Astrocyte (in vitro differentiated cells and primary cell): ENCODE measurements around the gene PLEKHG4B. TPM values are rescaled to one million over a fixed set of nuclear protein-coding genes. Genes with fewer than 3 reads are reported as not detected.

Source experiments
- DNase-seq: peaks from one replicate; pipeline ENCODE4 v3.0.0-alpha.2; 2010; ENCODE audit warnings: low read depth
- FAIRE-seq: peaks from 2 replicates; lab custom pipeline; 2011; peaks lifted over from hg19 to GRCh38; lab: Jason Lieb, UNC
- H2AFZ ChIP-seq: 2 replicates; pipeline ENCODE4 v1.6.0; 2012; ENCODE audit warnings: low read depth, low read length, inconsistent platforms
- H3K27ac ChIP-seq: 2 replicates; pipeline ENCODE4 v1.5.1; 2011; ENCODE audit warnings: low read depth, low read length, inconsistent platforms
- H3K27me3 ChIP-seq: 2 replicates; pipeline ENCODE4 v1.6.0; 2011; ENCODE audit warnings: low read length, inconsistent platforms; ENCODE audit not compliant: insufficient read depth
- H3K36me3 ChIP-seq: 2 replicates; pipeline ENCODE4 v1.5.1; 2011; ENCODE audit warnings: low read length, inconsistent platforms; ENCODE audit not compliant: insufficient read depth
- H3K4me1 ChIP-seq: 2 replicates; pipeline ENCODE4 v1.5.1; 2011; ENCODE audit warnings: low read length, inconsistent platforms; ENCODE audit not compliant: insufficient read depth
- H3K4me2 ChIP-seq: 2 replicates; pipeline ENCODE4 v1.6.0; 2012; ENCODE audit warnings: low read length, inconsistent platforms
- H3K4me3 ChIP-seq: 2 replicates; pipeline ENCODE4 v1.5.1; 2011; ENCODE audit warnings: low read depth, mild to moderate bottlenecking, low read length, inconsistent platforms; ENCODE audit not compliant: insufficient read depth
- H3K79me2 ChIP-seq: 2 replicates; pipeline ENCODE4 v1.6.0; 2012; ENCODE audit warnings: mild to moderate bottlenecking, low read length, inconsistent platforms; ENCODE audit not compliant: insufficient read depth
- H3K9ac ChIP-seq: 2 replicates; pipeline ENCODE4 v1.6.0; 2012; ENCODE audit warnings: mild to moderate bottlenecking, low read length, inconsistent platforms
- H3K9me3 ChIP-seq: 2 replicates; pipeline ENCODE4 v1.5.1; 2012; ENCODE audit warnings: low read depth, mild to moderate bottlenecking, low read length, inconsistent platforms; ENCODE audit not compliant: insufficient read depth
- H4K20me1 ChIP-seq: 2 replicates; pipeline ENCODE4 v1.6.0; 2012; ENCODE audit warnings: low read length, inconsistent platforms; ENCODE audit not compliant: insufficient read depth
- H3K27ac Mint-ChIP-seq: one replicate; pipeline ENCODE4 v1.8.0; 2021; ENCODE audit warnings: mild to moderate bottlenecking, mixed read lengths; ENCODE audit not compliant: unreplicated experiment
- H3K27me3 Mint-ChIP-seq: one replicate; pipeline ENCODE4 v1.8.0; 2021; ENCODE audit warnings: low read depth, mixed read lengths; ENCODE audit not compliant: unreplicated experiment
- H3K36me3 Mint-ChIP-seq: one replicate; pipeline ENCODE4 v1.8.0; 2021; ENCODE audit warnings: low read depth, mixed read lengths; ENCODE audit not compliant: unreplicated experiment
- H3K4me1 Mint-ChIP-seq: one replicate; pipeline ENCODE4 v1.8.0; 2021; ENCODE audit warnings: low read depth, mixed read lengths; ENCODE audit not compliant: unreplicated experiment
- H3K4me3 Mint-ChIP-seq: one replicate; pipeline ENCODE4 v1.8.0; 2021; ENCODE audit warnings: mild to moderate bottlenecking, moderate library complexity, mixed read lengths; ENCODE audit not compliant: unreplicated experiment
- H3K9me3 Mint-ChIP-seq: one replicate; pipeline ENCODE4 v1.8.0; 2021; ENCODE audit warnings: mild to moderate bottlenecking, mixed read lengths; ENCODE audit not compliant: unreplicated experiment
- CTCF ChIP-seq: IDR thresholded peaks from 2 replicates; pipeline ENCODE4 v1.5.1; 2011; ENCODE audit warnings: low read depth, mild to moderate bottlenecking, inconsistent platforms, low read length, moderate library complexity; ENCODE audit not compliant: insufficient read depth
- EZH2 ChIP-seq: IDR thresholded peaks from 2 replicates; pipeline ENCODE4 v1.6.1; 2012; ENCODE audit warnings: mild to moderate bottlenecking, low read length, inconsistent platforms; ENCODE audit not compliant: insufficient read depth
- total RNA-seq: library from RNA; stranded (reverse); gene quantifications from 2 replicates; pipeline ENCODE4 v1.2.1, GENCODE V29; 2021

PLEKHG4B gene
- total RNA-seq, 1 donor from 2014 or later, result 8.1 TPM

GRCh38 chr5:136901-137300, 44.9 kb downstream of the PLEKHG4B start:
- Histone ChIP-seq H3K27ac (no peak overlapping the region), H3K9ac (no peak overlapping the region), H3K36me3 (peaks cover under 1% of the 10 kb centered on the region), H3K79me2 (peaks cover 26% of the 10 kb centered on the region), H3K4me3 (no peak overlapping the region), H2AFZ (no peak overlapping the region), H3K4me2 (no peak overlapping the region), H3K4me1 (no peaks in the 10 kb centered on the region), H4K20me1 (no peaks in the 10 kb centered on the region), H3K27me3 (no peaks in the 10 kb centered on the region), H3K9me3 (no peaks in the 10 kb centered on the region)
- Mint-ChIP-seq H3K4me3 (no peak overlapping the region), H3K27ac (no peak overlapping the region), H3K4me1 (no peaks in the 10 kb centered on the region), H3K27me3 (peaks cover 2% of the 10 kb centered on the region), H3K9me3 (no peaks in the 10 kb centered on the region), H3K36me3 (peaks cover 2% of the 10 kb centered on the region)
- FAIRE-seq (no peak), DNase-seq (no peak)
- TF ChIP-seq CTCF, result no peak
- TF ChIP-seq EZH2, result no peak

- Histone ChIP-seq H3K27me3 (no peaks in the 10 kb centered on the region), H3K4me2 (no peak overlapping the region), H3K9ac (no peak overlapping the region), H4K20me1 (no peaks in the 10 kb centered on the region), H3K79me2 (peaks cover 20% of the 10 kb centered on the region), H3K4me1 (no peaks in the 10 kb centered on the region), H3K4me3 (no peak overlapping the region), H2AFZ (no peak overlapping the region), H3K9me3 (no peaks in the 10 kb centered on the region), H3K36me3 (peaks cover 6% of the 10 kb centered on the region), H3K27ac (no peak overlapping the region)
- FAIRE-seq, result no peak
- Mint-ChIP-seq H3K27ac (no peak overlapping the region), H3K9me3 (no peaks in the 10 kb centered on the region), H3K36me3 (peaks cover 2% of the 10 kb centered on the region), H3K27me3 (peaks cover 2% of the 10 kb centered on the region), H3K4me1 (no peaks in the 10 kb centered on the region), H3K4me3 (no peak overlapping the region)
- DNase-seq, result no peak
- TF ChIP-seq CTCF (no peak), EZH2 (no peak)
Observed at GRCh38 chr5:137741-138140, 45.8 kb downstream of the PLEKHG4B start.

- Mint-ChIP-seq H3K4me3 (no peak overlapping the region), H3K4me1 (no peaks in the 10 kb centered on the region), H3K27me3 (peaks cover 4% of the 10 kb centered on the region), H3K27ac (no peak overlapping the region), H3K9me3 (no peaks in the 10 kb centered on the region), H3K36me3 (peaks cover 5% of the 10 kb centered on the region)
- Histone ChIP-seq H3K4me2 (no peak overlapping the region), H4K20me1 (no peaks in the 10 kb centered on the region), H3K9me3 (no peaks in the 10 kb centered on the region), H3K79me2 (peaks cover 11% of the 10 kb centered on the region), H3K36me3 (peaks cover 6% of the 10 kb centered on the region), H3K4me3 (no peak overlapping the region), H3K4me1 (no peaks in the 10 kb centered on the region), H3K9ac (no peak overlapping the region), H3K27me3 (no peaks in the 10 kb centered on the region), H2AFZ (no peak overlapping the region), H3K27ac (no peak overlapping the region)
- DNase-seq (no peak), FAIRE-seq (no peak)
- TF ChIP-seq EZH2 (no peak), CTCF (no peak)
Observed at GRCh38 chr5:138936-139335, 47.0 kb downstream of the PLEKHG4B start.
